Measurements from ENCODE around the gene CYP27C1. TPM values are rescaled to one million over a fixed set of nuclear protein-coding genes. Genes with fewer than 3 reads are reported as not detected.

CYP27C1 gene
- total and polyA plus RNA-seq, 2 donors from 2014 or later, result 0.35 TPM; not detected in 1

DNA sequence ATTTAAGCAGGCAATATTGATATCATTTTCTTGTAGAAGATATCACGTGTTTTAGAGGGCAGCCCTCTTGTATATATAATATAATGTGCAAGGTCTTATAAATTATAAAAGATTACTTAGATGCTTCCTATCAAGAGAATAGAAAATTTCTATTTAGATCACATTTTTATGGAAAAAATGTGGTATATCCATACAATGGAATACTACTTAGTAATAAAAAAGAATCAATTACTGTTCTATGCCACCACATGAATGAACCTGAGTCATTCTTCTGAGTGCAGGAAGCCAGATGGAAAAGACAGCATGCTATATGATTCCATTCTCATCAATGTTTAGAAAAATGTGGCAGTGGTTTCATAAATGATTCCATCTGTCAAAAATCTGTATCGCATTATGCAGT is 23.6 kb downstream of the CYP27C1 start:
- H3K27me3 ChIP-seq (ENCODE audit: control insufficient read depth, insufficient read depth, low read length), result no peaks in the 10 kb centered on the region
- H3K9me3 ChIP-seq (ENCODE audit: control insufficient read depth in 2 of 3, insufficient read depth in 1 of 3, low read length in 3 of 3), result no peaks in the 10 kb centered on the region
- H3K9ac ChIP-seq (ENCODE audit: low read length in 3 of 3), result no peak overlapping the region
- intact Hi-C loops (cut with DNase I), result no loop called here
- no peaks in the 10 kb centered on the region for H3K4me1 ChIP-seq (ENCODE audit: control insufficient read depth in 2 of 3, insufficient read depth in 2 of 3, low read depth in 1 of 3, low read length in 3 of 3)
- no peak overlapping the region for H3K4me3 ChIP-seq (ENCODE audit: low read length in 3 of 3)
- FAIRE-seq (no peak), DNase-seq (no peak)
- no peak for TF ChIP-seq CTCF (IDR thresholded peaks at IDR 0.05; ENCODE audit: borderline replicate concordance, extremely low read depth, insufficient read depth)
- H3K36me3 ChIP-seq (ENCODE audit: control insufficient read depth in 2 of 3, insufficient read depth in 3 of 3, low read length in 3 of 3), result no peaks in the 10 kb centered on the region
- no peak overlapping the region for H3K27ac ChIP-seq (ENCODE audit: low read depth in 2 of 2, low read length in 2 of 2)

DNA sequence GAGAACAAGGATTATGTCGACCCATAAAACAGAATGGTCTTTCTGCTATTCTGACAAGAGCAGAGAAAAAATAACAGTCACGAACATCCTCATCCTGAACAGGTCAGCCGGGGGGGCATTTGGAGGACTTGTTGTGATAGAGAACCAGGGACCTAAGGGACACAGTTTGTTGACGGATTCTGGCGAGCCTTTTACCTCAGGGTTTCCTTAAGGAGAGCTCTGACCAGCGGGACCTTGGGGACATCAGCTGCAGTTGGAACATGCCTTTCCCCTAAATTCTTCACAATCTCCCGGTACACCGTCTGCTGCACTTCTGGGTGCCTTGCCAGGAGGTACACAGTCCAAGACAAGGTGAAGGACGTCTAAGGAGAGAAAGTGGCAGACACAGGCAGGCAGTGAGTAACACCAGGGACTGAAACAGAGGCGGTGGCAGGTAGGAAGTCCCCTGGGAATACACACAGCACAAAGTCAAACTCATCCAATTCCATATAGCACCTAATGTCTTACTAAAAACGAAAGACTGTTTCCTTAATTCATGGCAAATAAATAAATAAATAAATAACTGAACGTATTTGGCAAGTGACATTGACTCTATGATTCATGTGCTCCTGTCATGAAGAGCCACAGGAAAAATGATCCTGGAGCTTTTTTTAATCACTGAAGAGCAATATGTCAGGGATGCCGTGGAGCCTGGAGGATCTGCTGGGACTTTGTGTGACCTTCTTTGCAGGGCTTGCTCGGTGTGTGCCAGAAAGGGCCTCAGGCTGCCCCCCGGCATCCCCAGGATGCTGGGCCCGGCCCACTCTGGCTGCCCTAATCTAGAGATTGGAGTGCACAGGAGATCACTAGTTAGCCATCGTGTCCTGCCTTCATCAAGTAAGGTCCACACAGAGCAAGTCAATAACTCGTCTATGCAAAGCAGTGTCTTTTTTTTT is 24.7 kb downstream of the CYP27C1 start:
- Histone ChIP-seq H3K27me3 (ENCODE audit: control insufficient read depth, insufficient read depth, low read length) (no peaks in the 10 kb centered on the region), H3K4me1 (ENCODE audit: control insufficient read depth in 2 of 3, insufficient read depth in 2 of 3, low read depth in 1 of 3, low read length in 3 of 3) (no peaks in the 10 kb centered on the region), H3K27ac (ENCODE audit: low read depth in 2 of 2, low read length in 2 of 2) (no peak overlapping the region), H3K9me3 (ENCODE audit: control insufficient read depth in 2 of 3, insufficient read depth in 1 of 3, low read length in 3 of 3) (no peaks in the 10 kb centered on the region), H3K36me3 (ENCODE audit: control insufficient read depth in 2 of 3, insufficient read depth in 3 of 3, low read length in 3 of 3) (no peaks in the 10 kb centered on the region), H3K9ac (ENCODE audit: low read length in 3 of 3) (no peak overlapping the region), H3K4me3 (ENCODE audit: low read length in 3 of 3) (no peak overlapping the region)
- FAIRE-seq (no peak), DNase-seq (no peak)
- intact Hi-C loops (cut with DNase I), result no loop called here
- TF ChIP-seq CTCF (IDR thresholded peaks at IDR 0.05; ENCODE audit: borderline replicate concordance, extremely low read depth, insufficient read depth), result no peak

- intact Hi-C loops (cut with DNase I), result no loop called here
- no peak for TF ChIP-seq CTCF (IDR thresholded peaks at IDR 0.05; ENCODE audit: borderline replicate concordance, extremely low read depth, insufficient read depth)
- Histone ChIP-seq H3K36me3 (ENCODE audit: control insufficient read depth in 2 of 3, insufficient read depth in 3 of 3, low read length in 3 of 3) (no peaks in the 10 kb centered on the region), H3K9me3 (ENCODE audit: control insufficient read depth in 2 of 3, insufficient read depth in 1 of 3, low read length in 3 of 3) (no peaks in the 10 kb centered on the region), H3K27ac (ENCODE audit: low read depth in 2 of 2, low read length in 2 of 2) (no peak overlapping the region), H3K4me1 (ENCODE audit: control insufficient read depth in 2 of 3, insufficient read depth in 2 of 3, low read depth in 1 of 3, low read length in 3 of 3) (no peaks in the 10 kb centered on the region), H3K4me3 (ENCODE audit: low read length in 3 of 3) (no peak overlapping the region), H3K27me3 (ENCODE audit: control insufficient read depth, insufficient read depth, low read length) (no peaks in the 10 kb centered on the region), H3K9ac (ENCODE audit: low read length in 3 of 3) (no peak overlapping the region)
- DNase-seq, result peak in 1 of 5 donors; percentile 47
- FAIRE-seq, result no peak
Measured at GRCh38 chr2:127194447-127194846, 25.7 kb downstream of the CYP27C1 start.

Data from kidney (tissue), 14 donors.